Activated CD4-positive, alpha-beta T cell treated with anti-CD3 and anti-CD28 coated beads, Interleukin-2, Interleukin-6, amounts not matched to agents 100 ng/mL and 50 ng/mL, durations not matched to agents 16 hours and 8 hours (primary cell): ENCODE measurements around the gene VAMP3.
"Not testable (repeated sequence)": the region's sequence is repeated elsewhere in the genome, so short reads cannot be mapped to it uniquely, and the experiment has no call there.

Source experiments
- DNase-seq: peaks from one replicate; pipeline ENCODE4 v3.0.0-alpha.2; 2020

VAMP3 gene

DNA sequence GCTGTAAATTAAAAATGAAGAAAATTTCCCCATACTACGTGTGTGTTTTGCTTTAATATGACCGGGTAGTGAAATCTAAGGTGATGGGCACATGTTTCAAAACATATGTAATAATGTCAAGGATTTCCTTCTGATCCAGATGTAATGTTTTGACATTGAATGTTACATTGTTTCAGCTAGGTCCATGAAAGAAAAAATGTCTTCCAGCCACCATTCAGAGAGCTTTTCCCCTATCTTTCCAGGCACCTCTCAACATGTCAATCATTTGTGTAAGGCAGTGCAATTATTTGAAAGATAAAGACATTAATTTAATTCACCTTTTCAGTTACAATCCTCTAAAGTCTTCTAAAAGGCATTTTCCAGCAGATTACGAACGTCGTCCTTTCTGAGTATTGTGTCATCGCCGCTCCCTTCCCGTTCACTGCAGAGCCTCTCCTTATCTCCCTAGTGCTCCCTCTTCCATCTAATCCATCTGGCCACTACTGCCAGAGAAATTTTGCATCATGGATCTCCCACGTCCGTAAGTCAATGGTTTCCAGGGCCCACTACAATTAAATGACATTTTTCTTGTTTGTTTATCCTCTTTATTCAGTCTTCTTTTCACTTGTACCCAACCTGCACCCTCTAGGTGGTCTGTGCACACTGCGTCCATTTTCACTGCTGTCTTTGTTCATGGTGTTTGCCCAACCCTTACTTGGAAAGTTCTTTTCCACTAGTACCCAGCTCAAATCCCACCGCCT, 1.3 kb upstream of the VAMP3 start:
- no peak for DNase-seq

DNA sequence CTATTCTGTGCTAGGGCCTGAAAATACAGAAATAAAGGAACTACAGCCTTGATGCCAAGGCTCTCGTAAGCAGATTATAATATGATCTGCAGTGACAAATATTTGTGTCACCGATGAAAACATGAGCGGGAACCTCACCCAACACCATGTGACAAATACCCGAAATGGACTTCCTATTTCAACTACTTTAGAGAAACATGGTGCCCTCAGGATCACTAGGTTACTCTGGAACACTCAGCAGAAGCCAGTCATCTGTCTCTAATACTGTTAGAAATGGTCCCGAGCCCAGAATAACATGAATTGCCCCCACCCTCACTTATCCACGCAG, 463 bp upstream of the VAMP3 start:
- DNase-seq: no peak

DNA sequence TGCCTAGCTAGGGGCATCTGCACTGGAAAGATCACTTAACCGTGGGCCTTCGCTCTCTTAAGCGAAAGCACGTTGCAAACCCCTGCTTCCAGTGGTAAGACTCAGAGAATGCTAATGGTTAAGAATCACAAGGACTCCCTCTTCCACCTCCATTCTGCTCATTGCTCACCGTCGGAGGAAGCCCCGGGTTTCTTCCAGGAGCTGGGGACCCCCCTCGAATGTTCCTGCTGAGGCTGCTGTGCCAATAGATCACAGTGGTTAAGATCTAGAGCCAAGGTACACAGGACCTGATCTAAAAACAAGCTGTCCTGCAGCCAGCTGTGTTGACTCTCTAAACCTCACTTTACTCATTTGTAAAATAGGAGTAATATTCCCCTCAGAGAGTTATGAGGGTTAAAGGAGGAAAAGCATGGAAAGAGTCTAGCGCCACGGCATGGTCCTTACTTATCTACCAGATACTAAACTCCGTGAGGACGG, 765 bp downstream of the VAMP3 start:
- no peak for DNase-seq

DNA sequence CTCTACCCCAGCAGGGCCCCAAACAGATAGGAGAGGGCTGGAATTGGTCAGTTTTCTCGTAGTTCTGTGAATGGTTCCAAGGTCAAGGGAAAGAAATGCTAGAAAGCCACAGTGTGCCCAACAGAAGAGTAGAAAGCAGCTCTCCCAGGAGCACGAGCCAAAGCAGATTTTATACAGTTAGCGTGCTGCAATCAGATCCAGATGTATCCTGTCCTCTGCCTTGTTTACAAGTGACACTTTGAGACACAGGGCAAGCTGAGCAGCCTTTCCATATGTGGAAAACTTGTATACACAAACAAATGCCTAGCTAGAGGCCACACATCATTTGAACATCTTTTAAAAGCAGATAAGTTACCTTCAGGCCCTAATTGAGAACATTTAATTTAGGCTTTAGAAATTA, 6.5 kb downstream of the VAMP3 start:
- no peak for DNase-seq

DNA sequence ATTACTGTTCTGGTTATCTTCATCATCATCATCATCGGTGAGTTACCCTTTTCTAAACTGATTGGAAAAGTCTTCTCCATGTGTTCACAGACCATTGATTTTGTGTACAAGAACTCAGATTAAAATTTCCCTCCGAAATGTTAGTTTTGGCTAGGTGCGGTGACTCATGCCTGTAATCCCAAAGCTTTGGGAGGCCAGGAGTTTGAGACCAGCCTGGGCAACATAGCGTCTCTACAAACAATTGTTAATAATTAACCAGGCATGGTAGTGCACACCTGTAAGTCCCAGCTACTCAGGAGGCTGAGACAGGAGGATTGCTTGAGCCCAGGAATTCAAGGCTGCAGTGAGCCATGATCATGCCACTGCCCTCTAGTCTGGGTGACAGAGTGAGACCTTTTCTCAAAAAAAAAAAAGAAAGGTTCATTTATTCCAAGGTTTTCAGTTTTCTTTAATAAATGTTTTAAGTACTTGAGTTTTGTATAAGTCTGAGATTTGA, 7.1 kb downstream of the VAMP3 start:
- DNase-seq: no peak

DNA sequence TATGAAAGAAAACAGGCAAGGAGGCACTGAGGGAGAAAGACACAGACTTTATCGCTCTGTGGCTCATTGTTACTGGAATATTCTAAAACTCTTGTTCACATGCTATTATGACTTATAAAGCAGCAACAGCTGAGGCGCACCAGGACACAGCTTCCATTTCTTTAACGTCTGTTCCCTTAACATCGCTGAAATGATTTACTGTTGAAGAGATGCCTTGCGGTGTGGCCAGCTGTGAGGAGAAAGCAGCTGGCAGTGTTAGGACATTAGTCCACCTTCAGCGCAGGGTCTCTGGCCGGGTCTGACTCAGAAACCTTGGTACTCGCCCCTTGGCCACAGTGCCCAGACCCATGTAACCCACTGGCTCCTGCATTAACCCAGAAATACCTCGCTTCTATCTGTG, 9.9 kb downstream of the VAMP3 start:
- no peak for DNase-seq

DNA sequence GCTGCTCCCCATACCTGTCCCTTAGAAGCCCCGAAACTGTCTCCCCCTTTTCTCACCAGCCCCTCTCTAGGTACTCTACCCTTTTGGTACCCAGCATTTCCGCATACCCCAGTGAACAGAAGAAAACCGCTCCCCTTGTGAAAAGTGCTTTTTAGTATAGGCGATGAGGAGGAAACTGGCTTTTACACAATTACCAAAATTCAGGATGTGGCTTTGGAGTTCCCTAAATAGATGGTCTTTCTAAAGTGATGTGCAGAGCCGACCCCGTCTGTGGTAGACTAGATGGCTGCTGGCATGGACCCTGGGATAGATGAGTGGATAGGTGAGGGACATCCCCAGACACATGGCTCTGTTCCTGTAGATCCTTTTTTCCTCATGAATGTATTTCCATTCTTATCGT, 10.4 kb downstream of the VAMP3 start:
- no peak for DNase-seq

DNA sequence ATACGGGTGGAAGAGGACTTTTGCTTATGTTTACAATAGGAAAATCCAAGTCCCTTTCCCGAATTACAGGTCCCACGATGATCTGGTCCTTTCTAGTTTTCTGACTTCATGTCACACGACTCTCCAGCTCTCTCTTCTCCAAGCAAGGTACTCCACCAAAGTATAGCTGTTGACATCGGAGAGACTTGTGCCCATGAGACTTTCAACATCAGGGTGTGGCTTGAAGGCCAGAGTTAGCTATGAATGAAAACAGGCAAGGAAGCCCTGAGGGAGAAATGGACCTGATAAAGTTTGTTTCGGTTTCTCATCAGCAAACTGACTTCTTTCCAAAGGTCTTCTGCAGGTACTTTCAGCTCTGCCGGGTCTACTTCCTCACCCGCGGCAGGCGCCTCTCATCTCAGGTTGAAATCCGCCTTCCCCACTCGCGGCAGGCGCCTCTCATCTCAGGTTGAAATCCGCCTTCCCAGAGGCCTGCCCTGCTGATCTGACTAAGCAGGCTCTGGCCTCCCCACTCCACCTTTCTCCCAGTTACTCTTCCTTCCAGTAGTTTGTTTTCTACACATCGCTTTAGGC, 10.9 kb downstream of the VAMP3 start:
- peak; percentile 8 for DNase-seq

DNA sequence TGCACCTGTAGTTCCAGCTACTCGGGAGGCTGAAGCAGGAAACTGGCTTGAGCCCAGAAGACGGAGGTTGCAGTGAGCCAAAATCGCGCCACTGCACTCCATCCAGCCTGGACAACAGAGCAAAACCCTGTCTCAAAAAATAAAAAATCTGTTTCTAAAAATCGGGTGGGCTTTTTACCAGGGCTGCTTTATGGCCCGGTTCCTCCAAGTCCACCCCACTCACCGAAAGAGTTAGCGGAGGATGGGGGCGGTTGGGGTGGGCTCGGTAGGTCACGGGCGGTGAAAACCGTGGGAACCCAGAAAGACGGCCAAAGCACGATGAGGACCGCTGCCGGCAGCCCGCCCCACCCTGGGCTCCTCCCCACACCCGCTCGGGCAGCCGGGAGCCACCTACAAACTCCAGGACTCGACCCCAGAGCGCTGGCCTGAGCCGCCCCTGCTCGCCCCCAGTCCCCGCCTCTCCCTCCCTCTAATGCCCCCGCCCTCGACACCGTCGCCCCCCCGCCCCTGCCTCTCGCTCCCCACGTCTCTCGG, 12.1 kb downstream of the VAMP3 start:
- peak; percentile 38 for DNase-seq

DNA sequence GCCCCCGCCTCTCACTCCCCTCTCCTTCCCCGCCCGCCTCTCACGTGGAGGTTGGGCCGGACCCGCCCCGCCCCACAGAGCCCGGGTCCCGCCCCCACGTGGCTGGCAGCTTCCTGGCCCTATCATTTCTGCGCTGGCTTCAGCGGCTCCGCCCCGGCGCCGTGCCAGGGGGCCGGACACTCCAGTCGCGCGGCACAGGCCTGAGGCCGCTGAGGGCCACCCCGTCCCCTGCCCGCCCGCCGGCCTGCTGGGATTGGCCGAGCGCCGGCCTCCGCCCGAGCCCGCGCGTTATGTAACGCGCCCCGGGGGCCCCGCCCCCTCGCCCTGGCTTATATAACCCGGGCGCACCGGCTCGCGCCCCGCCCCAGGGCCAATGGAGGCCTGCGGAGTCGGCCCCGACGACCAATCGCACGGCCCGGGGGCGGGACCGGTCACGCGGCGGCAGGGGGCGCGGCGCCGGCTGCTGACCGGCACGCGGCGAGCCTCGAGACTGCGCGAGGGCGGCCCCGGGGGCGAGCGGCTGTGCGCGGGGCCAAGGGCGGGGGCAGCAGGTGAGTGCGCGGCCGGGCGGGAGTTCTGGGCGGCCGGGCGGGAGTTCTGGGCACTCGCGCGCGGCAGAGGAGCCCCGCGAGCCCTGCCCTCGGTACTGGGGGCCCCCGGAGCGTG, 12.9 kb downstream of the VAMP3 start, which contains the start of gene PER3:
Gene PER3, plus strand, starts transcription at position 466 of the 666 bp plus-strand sequence. CDS start 587 bp downstream, outside the sequence.
- peak; percentile 92 for DNase-seq

DNA sequence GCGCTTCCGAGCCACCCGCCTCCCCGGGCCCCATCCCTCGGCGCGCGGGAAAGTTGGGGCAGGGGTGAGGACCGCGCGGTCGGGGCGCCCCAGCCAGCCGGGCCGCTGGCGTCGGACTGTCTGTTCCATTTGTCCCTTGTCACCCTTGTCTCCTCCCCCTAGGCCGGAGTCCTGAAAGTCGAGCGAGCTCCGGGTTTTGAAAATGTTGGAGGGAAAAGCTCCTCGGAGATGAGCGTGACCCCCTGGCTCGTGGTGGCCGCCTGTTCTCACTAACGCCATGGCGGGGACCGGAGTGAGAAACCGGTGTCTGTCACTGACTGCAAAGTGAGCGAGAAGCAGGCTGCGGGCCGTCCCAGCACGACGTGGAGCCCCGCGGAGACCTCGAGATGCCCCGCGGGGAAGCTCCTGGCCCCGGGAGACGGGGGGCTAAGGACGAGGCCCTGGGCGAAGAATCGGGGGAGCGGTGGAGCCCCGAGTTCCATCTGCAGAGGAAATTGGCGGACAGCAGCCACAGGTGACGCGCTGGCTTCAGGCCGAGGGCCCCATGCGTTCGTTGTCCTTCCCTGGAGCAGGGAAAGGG, 13.5 kb downstream of the VAMP3 start:
- DNase-seq: no peak

DNA sequence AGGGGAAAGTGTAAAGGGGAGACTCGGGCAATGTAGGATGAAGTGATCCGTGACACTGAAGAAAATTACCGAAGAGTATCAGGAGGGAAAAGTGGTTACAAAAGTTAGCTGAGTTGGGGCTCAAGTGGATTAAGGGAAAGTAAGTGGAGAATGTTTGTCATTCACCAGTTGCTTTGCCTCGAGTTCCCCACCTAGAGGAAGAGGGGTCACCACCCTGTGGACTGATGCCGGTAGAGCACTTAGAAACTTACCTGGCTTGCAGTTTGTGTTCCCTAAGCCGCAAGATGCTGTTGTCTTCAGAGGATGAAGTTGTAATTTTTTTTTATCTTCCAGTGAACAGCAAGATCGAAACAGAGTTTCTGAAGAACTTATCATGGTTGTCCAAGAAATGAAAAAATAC, 14.0 kb downstream of the VAMP3 start:
- no peak for DNase-seq

DNA sequence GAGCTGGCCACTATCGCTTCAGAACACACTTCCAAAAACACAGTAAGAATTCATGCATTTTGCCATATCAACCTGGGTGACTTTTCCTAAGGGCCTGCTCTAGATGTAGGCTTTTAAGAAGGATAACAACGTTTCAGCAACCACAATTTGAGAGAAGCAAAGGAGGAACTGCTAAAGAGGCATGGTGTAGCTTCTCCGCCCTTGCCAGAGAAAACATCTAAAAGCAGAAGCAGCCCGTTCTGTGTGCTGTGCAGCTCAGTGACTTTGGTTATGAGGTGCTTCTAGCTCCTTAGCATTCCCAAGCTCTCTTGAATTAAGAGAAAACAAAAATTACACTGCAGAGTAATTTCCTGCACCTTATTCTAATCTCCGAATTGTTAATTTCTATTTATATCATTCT, 15.7 kb downstream of the VAMP3 start:
- DNase-seq: no peak

DNA sequence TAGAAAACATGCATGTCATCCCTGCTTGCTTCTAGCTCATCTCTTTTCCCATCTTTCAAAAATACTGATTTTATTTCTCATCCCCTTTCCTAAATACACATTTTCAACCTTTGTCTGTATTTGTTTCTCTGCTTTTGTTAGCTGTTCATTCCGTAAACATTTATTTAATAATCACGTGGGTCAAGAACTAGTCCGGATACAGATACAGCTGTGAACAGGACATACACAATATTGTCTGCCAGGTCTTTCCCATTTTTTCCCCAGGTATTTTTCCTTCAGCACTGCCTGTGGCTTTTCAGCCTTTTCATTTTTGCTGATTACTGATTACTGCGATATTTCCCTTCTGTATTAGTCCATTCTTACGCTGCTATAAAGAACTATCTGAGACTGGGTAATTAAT, 18.7 kb downstream of the VAMP3 start:
- no peak for DNase-seq

DNA sequence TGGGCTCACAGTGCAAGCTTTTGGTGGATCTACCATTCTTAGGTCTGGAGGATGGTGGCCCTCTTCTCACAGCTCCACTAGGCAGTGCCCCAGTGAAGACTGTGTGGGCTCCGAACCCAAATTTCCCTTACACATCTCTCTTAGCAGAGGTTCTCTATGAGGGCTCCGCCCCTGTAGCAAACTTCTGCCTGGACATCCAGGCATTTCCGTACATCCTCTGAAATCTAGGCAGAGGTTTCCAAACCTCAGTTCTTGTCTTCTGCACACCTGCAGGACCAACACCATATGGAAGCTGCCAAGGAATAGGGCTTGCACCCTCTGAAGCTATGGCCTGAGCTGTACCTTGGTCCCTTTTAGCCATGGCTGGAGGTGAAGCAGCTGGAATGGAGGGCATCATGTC, 19.9 kb downstream of the VAMP3 start:
- not testable (repeated sequence) for DNase-seq

DNA sequence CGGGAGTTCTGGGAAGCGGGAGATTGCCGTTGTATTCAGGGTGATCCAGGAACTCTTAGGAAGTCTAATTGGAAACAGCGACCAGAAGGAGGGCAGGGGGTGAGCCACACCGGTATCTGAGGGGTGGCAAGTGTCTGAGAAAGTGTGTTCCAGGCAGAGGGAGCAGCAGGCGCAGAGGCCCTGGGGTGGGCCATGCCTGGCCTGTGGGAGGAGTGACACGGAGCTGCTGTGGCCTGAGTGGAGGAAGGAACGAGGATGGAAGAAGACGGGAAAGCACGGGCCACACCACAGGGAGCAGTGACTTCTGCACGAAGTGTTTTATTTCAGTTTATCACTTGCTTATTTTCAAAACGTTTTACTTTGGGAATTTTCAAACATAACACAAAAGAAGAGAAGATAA, 24.3 kb downstream of the VAMP3 start:
- no peak for DNase-seq

DNA sequence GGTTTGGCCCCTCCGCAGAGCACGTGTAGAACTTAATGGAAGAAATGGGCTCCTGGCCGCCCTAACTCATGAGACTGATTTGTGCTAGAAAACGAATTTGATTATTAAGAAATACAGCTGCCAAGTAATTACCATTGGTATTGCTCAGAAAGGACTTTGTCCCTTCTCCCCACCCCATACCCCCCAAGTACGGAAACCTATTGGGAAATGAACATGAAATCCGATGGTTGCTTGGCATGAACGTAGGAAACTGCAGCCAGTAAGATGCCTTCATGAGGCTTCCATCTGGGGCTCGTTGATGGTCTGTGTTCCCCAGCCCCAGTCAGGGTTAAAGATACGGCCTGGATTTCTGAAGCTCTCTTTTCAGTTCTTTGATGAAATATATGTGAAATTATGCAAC, 34.4 kb downstream of the VAMP3 start:
- no peak for DNase-seq

DNA sequence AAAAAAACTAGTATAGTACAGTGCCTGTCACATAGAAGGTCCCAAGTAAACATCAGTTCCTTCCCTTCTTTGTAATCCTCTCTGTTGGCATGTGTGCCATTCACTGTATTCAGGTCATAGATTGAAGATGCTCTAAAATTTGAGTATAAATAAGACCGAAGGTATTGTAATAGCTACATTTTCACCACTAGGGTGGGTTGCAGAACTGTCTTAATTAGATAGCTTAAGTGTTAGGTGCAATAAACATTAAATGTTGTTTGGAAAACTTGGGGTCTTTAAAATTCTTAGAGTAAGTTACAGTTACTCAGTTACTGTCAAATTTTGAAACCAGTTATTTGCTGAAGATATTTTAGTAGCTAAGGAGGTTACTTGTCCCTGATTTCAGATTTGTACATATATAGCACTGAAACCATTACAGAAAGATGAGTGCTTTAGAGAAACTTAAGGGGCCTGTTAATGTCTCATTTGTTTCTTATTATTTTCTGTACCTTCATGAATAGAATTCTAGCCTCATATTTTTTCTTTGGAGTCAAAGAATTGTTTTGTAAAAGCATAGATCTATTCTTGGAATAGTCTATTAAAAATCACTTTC, 37.3 kb downstream of the VAMP3 start:
- peak; percentile 20 for DNase-seq

DNA sequence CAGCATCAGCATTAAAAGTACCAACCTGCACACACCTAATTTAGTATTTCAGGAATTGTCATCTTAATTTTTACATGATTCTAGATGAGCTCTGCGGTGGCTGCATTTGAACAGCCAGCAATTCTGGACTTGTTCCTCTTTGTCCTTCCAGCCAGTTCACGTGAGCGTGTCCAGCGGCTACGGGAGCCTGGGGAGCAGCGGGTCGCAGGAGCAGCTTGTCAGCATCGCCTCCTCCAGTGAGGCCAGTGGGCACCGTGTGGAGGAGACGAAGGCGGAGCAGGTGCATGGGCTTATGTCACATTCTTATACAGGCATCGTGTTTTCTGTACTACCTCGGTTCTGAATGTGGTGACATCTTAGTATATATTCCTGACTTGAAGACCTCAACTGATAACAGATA, 38.6 kb downstream of the VAMP3 start:
- no peak for DNase-seq

DNA sequence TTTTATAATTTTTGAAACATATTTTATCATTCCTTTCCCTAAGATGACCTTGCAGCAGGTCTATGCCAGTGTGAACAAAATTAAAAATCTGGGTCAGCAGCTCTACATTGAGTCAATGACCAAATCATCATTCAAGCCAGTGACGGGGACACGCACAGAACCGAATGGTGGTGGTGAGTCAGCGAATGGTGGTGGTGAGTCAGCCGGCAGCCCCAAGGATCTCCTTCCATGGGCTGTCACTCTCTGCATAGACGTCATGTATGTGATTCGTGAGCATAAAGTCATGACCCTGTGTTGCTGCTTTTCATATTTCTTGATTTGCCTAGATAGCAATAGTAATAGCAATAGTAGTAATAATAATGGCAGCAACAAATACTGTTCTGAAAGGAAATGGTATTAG, 39.3 kb downstream of the VAMP3 start:
- peak; percentile 39 for DNase-seq

DNA sequence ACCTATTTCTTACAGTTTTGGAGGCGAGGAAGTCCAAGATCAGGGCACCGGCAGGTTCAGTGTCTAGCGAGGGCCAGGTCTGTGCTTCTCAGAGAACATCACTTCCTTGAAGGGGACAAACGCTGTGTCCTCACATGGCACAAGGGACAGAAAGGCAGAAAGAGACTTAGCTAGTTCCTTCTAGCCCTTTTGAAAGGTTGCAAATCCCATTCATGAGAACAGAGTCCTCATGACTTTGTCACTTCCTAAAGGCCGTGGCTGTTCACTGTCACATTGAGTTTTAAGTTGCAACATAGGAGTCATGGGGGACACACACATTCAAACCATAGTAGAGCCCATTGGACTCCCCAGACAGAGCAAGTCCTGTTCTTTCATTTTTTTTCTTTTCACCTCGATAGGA, 40.4 kb downstream of the VAMP3 start:
- no peak for DNase-seq

DNA sequence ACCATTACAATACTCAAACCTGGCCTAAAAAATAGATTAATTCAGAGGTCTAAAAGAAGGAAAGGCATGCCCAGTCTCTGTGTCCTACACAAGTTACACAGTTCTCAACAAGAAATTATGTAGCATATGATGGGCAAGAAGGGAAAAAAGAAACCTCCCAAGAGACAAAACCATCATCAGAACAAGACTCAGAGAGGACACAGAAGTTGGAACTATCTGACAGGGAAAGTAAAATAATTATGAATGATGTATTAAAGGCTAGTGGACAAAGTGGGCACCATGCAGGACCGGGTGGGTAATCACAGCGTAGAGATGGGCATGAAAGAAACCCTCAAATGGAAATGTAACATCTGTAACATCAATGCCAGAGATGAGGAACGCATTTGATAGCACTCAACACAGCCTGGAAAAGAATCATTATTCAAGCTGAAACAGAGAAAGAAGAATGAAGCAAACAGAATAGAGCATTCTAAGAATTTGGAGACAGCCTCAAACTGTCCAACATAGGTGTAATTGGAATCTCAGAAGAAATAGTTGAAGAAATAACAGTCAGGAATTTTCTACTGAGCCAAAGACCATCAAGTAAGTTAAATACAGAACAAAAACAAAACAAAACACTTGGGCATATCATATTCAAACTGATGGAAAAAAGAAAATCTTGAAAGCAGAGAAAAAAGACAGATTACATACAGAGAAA, 42.7 kb downstream of the VAMP3 start:
- no peak for DNase-seq

DNA sequence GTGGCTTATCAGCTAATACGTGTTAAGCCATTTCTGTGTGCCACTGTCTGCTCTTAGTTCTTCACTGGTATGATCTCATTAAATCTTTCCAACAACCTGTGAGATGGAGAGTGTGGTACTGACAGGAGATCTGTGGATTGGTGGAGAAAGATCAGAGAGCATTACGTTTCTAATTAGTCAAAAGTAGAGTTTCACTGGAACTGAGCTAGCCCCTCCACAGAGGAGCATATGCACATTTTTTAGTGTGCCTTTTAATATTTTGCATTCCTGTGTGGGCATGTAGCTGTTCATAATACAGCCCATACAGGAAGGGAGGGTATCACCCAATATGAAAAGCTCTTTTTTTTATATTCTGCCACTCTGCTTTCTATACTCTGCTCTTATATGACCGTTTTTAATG, 50.2 kb downstream of the VAMP3 start:
- no peak for DNase-seq
